ENCODE results near the gene DAB2IP.

The DAB2IP gene

DNA sequence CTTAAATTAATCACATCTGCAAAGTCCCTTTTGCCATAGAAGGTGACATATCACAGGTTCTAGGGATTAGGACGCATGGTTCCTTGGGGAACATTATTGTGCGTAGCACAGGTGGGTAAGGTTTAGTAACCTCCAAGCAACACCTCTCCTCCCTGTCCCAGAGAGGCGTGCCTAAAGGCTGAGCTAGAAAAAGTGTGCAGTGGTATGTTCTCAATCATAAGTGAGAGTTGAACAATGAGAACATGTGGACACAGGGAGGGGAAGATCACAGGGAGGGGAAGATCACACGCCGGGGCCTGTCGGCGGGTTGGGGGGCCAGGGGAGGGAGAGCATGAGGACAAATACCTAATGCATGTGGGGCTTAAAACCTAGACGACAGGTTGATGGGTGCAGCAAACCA lies 14.9 kb downstream of the DAB2IP start:
- TF ChIP-seq ZFX (IDR thresholded peaks at IDR 0.05): no peak
- no peak overlapping the region for H3K27ac ChIP-seq

DNA sequence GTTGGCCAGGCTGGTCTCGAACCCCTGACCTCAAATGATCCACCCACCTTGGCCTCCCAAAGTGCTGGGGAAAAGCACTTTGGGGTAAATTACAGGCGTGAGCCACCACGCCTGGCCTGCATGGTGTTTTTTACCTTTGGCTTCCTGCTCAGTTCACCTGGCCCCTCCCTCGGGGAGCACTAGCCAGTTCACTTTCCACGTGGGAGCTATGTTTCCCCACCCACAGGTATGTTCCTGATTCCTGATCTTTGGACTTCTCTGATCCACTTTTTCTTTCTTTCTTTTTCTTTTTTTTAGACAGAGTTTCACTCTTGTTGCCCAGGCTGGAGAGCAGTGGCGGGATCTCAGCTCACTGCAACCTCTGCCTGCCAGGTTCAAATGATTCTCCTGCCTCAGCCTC lies 15.8 kb downstream of the DAB2IP start:
- no peak overlapping the region for H3K27ac ChIP-seq
- TF ChIP-seq CTCF (conservative IDR thresholded peaks at IDR 0.05) (no peak), ZFX (IDR thresholded peaks at IDR 0.05) (no peak)

DNA sequence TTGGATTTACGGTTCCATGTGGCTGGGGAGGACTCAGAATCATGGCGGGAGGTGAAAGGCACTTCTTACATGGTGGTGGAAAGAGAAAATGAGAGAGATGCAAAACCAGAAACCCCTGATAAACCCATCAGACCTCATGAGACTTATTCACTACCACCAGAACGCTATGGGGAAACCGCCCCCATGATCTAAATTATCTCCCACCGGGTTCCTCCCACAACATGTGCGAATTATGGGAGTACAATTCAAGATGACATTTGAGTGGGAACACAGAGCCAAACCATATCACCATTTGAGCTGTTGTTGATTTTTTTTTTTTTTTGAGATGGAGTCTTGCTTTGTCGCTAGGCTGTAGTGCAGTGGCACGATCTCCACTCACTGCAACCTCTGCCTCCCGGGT lies 16.5 kb downstream of the DAB2IP start:
- TF ChIP-seq CTCF (conservative IDR thresholded peaks at IDR 0.05) (no peak), ZFX (IDR thresholded peaks at IDR 0.05) (no peak)
- H3K27ac ChIP-seq: no peak overlapping the region

- no peak overlapping the region for H3K27ac ChIP-seq
- no peak for TF ChIP-seq ZFX (IDR thresholded peaks at IDR 0.05)
- no peak for TF ChIP-seq CTCF (conservative IDR thresholded peaks at IDR 0.05)
Measured at GRCh38 chr9:121670431-121670830, 19.0 kb downstream of the DAB2IP start.

- no peak overlapping the region for H3K27ac ChIP-seq
- TF ChIP-seq ZFX (IDR thresholded peaks at IDR 0.05) (no peak), CTCF (conservative IDR thresholded peaks at IDR 0.05) (no peak)
Measured at GRCh38 chr9:121671612-121672155, 20.2 kb downstream of the DAB2IP start.

- TF ChIP-seq ZFX (IDR thresholded peaks at IDR 0.05) (no peak), CTCF (conservative IDR thresholded peaks at IDR 0.05) (no peak)
- no peak overlapping the region for H3K27ac ChIP-seq
Measured at GRCh38 chr9:121672213-121672612, 20.8 kb downstream of the DAB2IP start.

DNA sequence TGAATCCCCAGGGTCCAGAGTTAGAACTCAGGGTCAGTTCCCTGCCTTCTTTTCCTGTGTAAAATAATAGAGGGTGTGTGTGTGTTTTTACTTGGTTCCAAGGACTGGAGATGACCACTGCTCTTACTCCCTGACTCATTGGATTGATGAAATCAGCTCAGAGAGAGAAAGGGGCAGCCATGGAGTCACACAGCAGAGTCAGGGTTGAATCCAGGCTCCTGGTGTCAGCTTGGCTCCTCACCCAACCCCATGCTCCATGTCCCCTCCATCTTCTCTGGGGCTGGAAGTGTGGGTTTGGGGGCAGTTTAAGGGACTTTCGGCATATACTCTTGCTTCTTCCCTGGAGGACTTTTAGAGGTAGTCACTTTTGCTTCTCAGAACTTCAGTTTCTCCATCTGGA lies 21.6 kb downstream of the DAB2IP start:
- TF ChIP-seq CTCF (conservative IDR thresholded peaks at IDR 0.05) (no peak), ZFX (IDR thresholded peaks at IDR 0.05) (no peak)
- H3K27ac ChIP-seq: no peak overlapping the region

DNA sequence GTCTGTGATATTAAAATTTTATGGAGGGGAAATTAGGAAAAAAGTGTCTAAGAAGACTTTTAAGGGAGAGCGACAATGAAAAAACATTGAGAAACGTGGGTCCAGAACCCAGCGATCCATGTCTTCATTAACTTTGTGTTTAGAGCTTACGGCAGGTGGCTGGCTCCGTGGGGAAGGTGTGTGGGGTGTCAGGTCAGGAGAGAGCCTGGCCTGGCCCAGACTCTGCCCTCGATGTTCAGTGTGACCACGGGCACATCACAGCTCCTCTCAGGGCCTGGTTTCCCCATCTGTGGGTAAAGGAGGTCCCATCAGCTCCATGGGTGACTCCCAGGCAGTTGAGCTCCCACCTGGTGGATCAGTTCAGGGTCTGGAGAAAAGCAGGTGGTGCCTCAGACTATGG lies 22.1 kb downstream of the DAB2IP start:
- H3K27ac ChIP-seq: no peak overlapping the region
- TF ChIP-seq CTCF (conservative IDR thresholded peaks at IDR 0.05) (no peak), ZFX (IDR thresholded peaks at IDR 0.05) (no peak)
